ENCODE data around the gene CSNK1A1L. TPM values are rescaled to one million over a fixed set of nuclear protein-coding genes. Genes with fewer than 3 reads are reported as not detected.
"Not testable (repeated sequence)": the region's sequence is repeated elsewhere in the genome, so short reads cannot be mapped to it uniquely, and the experiment has no call there.

The CSNK1A1L gene
- total RNA-seq, 1 experiment from 2014 or later, result not detected

GRCh38 chr13:37058910-37059847 is 46.3 kb downstream of the CSNK1A1L start, which contains the start of gene SUPT20H:
Gene SUPT20H, minus strand, starts transcription at chr13:37059688. Its CDS starts 8,198 bp downstream, at chr13:37051490.
- DNase-seq (ENCODE audit: low spot score), result peak; percentile 58

- DNase-seq (ENCODE audit: low spot score), result not testable (repeated sequence)
Measured at GRCh38 chr13:37056228-37056627, 49.2 kb downstream of the CSNK1A1L start.

Other genes starting within 250 kb of the CSNK1A1L start
- gene SMAD9, start 185.4 kb downstream of the CSNK1A1L start, total RNA-seq (2014; rRNA removed; shearing (Covaris generic)), result 2.2 and 4.0 TPM in 2 replicates
- gene ALG5, start 106.3 kb downstream of the CSNK1A1L start, total RNA-seq (2014; rRNA removed; shearing (Covaris generic)), result 21.5 and 28.2 TPM in 2 replicates
- 55.9 and 60.1 TPM in 2 replicates for gene EXOSC8, start 104.9 kb downstream of the CSNK1A1L start, total RNA-seq (2014; rRNA removed; shearing (Covaris generic))
- 23.8 and 24.5 TPM in 2 replicates for gene SUPT20H, start 46.0 kb downstream of the CSNK1A1L start, total RNA-seq (2014; rRNA removed; shearing (Covaris generic))

All from H4 (cell line).